Measurements from ENCODE around the gene ACKR2. TPM values are rescaled to one million over a fixed set of nuclear protein-coding genes. Genes with fewer than 3 reads are reported as not detected.
"Not testable (repeated sequence)": the region's sequence is repeated elsewhere in the genome, so short reads cannot be mapped to it uniquely, and the experiment has no call there.

Gene ACKR2
- total and polyA plus RNA-seq, 2 donors = 0.14 to 0.82 TPM

GRCh38 chr3:42875325-42876151 is 66.3 kb downstream of the ACKR2 start, which contains the start of gene CYP8B1:
Gene CYP8B1, minus strand, starts transcription at chr3:42875879. Its CDS starts 63 bp downstream, at chr3:42875816.
- no peak for DNase-seq (ENCODE audit: low read depth in 6 of 9, low spot score in 9 of 9)
- Histone ChIP-seq H3K36me3 (ENCODE audit: control insufficient read depth in 2 of 2, insufficient read depth in 2 of 2, low read length in 1 of 2) (no peaks in the 10 kb centered on the region), H3K27me3 (ENCODE audit: control insufficient read depth in 2 of 2, insufficient read depth in 1 of 2, low read length in 1 of 2) (peaks cover 2 to 16% of the 10 kb centered on the region in 2 donors), H3K9me3 (ENCODE audit: control insufficient read depth in 2 of 2, insufficient read depth in 1 of 2, low read length in 1 of 2) (no peaks in the 10 kb centered on the region), H3K4me3 (ENCODE audit: low read length in 2 of 2) (no peak within 1 kb of the TSS), H3K27ac (ENCODE audit: low read depth in 1 of 2, low read length in 1 of 2) (no peak within 1 kb of the TSS), H3K4me1 (ENCODE audit: control insufficient read depth in 2 of 2, insufficient read depth in 2 of 2, low read length in 2 of 2) (peaks cover 3% of the 10 kb centered on the region in 2 donors)
- WGBS = 93% methylated on average over 13 of the region's 13 CpGs

GRCh38 chr3:42876401-42876800 is 67.2 kb downstream of the ACKR2 start:
- Histone ChIP-seq H3K27ac (ENCODE audit: low read depth in 1 of 2, low read length in 1 of 2) (no peak overlapping the region), H3K4me3 (ENCODE audit: low read length in 2 of 2) (no peak overlapping the region), H3K4me1 (ENCODE audit: control insufficient read depth in 2 of 2, insufficient read depth in 2 of 2, low read length in 2 of 2) (peaks cover 6 to 9% of the 10 kb centered on the region in 2 donors), H3K36me3 (ENCODE audit: control insufficient read depth in 2 of 2, insufficient read depth in 2 of 2, low read length in 1 of 2) (no peaks in the 10 kb centered on the region), H3K9me3 (ENCODE audit: control insufficient read depth in 2 of 2, insufficient read depth in 1 of 2, low read length in 1 of 2) (no peaks in the 10 kb centered on the region), H3K27me3 (ENCODE audit: control insufficient read depth in 2 of 2, insufficient read depth in 1 of 2, low read length in 1 of 2) (peaks cover 2 to 20% of the 10 kb centered on the region in 2 donors)
- WGBS = 82% methylated on average over 1 of the region's 1 CpG
- no peak for DNase-seq (ENCODE audit: low read depth in 6 of 9, low spot score in 9 of 9)

- H3K4me3 ChIP-seq (ENCODE audit: low read length in 2 of 2) = no peak overlapping the region
- no peaks in the 10 kb centered on the region for H3K36me3 ChIP-seq (ENCODE audit: control insufficient read depth in 2 of 2, insufficient read depth in 2 of 2, low read length in 1 of 2)
- no peaks in the 10 kb centered on the region for H3K9me3 ChIP-seq (ENCODE audit: control insufficient read depth in 2 of 2, insufficient read depth in 1 of 2, low read length in 1 of 2)
- peaks cover 9 to 13% of the 10 kb centered on the region in 2 donors for H3K4me1 ChIP-seq (ENCODE audit: control insufficient read depth in 2 of 2, insufficient read depth in 2 of 2, low read length in 2 of 2)
- no peak overlapping the region for H3K27ac ChIP-seq (ENCODE audit: low read depth in 1 of 2, low read length in 1 of 2)
- DNase-seq (ENCODE audit: low read depth in 6 of 9, low spot score in 9 of 9) = no peak
- H3K27me3 ChIP-seq (ENCODE audit: control insufficient read depth in 2 of 2, insufficient read depth in 1 of 2, low read length in 1 of 2) = peaks cover 2 to 20% of the 10 kb centered on the region in 2 donors
- WGBS = 91% methylated on average over 7 of the region's 7 CpGs
Observed at GRCh38 chr3:42876940-42877720, 67.9 kb downstream of the ACKR2 start.

GRCh38 chr3:42877881-42878280 is 68.6 kb downstream of the ACKR2 start:
- Histone ChIP-seq H3K36me3 (ENCODE audit: control insufficient read depth in 2 of 2, insufficient read depth in 2 of 2, low read length in 1 of 2) (no peaks in the 10 kb centered on the region), H3K4me1 (ENCODE audit: control insufficient read depth in 2 of 2, insufficient read depth in 2 of 2, low read length in 2 of 2) (peaks cover 9 to 13% of the 10 kb centered on the region in 2 donors), H3K27me3 (ENCODE audit: control insufficient read depth in 2 of 2, insufficient read depth in 1 of 2, low read length in 1 of 2) (peaks cover 2 to 20% of the 10 kb centered on the region in 2 donors), H3K9me3 (ENCODE audit: control insufficient read depth in 2 of 2, insufficient read depth in 1 of 2, low read length in 1 of 2) (no peaks in the 10 kb centered on the region), H3K4me3 (ENCODE audit: low read length in 2 of 2) (no peak overlapping the region), H3K27ac (ENCODE audit: low read depth in 1 of 2, low read length in 1 of 2) (no peak overlapping the region)
- no peak for DNase-seq (ENCODE audit: low read depth in 6 of 9, low spot score in 9 of 9)
- 99% methylated on average over 2 of the region's 2 CpGs for WGBS

- H3K4me1 ChIP-seq (ENCODE audit: control insufficient read depth in 2 of 2, insufficient read depth in 2 of 2, low read length in 2 of 2) = peaks cover 9 to 13% of the 10 kb centered on the region in 2 donors
- no peak overlapping the region for H3K27ac ChIP-seq (ENCODE audit: low read depth in 1 of 2, low read length in 1 of 2)
- DNase-seq (ENCODE audit: low read depth in 6 of 9, low spot score in 9 of 9) = peak in 1 of 9 donors; percentile 8
- H3K9me3 ChIP-seq (ENCODE audit: control insufficient read depth in 2 of 2, insufficient read depth in 1 of 2, low read length in 1 of 2) = no peaks in the 10 kb centered on the region
- 85% methylated on average over 9 of the region's 9 CpGs for WGBS
- H3K27me3 ChIP-seq (ENCODE audit: control insufficient read depth in 2 of 2, insufficient read depth in 1 of 2, low read length in 1 of 2) = peaks cover 2 to 15% of the 10 kb centered on the region in 2 donors
- H3K36me3 ChIP-seq (ENCODE audit: control insufficient read depth in 2 of 2, insufficient read depth in 2 of 2, low read length in 1 of 2) = no peaks in the 10 kb centered on the region
- peak overlapping the region; percentile 55 to 71 for H3K4me3 ChIP-seq (ENCODE audit: low read length in 2 of 2)
Observed at GRCh38 chr3:42880183-42880582, 70.9 kb downstream of the ACKR2 start.

- H3K36me3 ChIP-seq (ENCODE audit: control insufficient read depth in 2 of 2, insufficient read depth in 2 of 2, low read length in 1 of 2) = no peaks in the 10 kb centered on the region
- H3K9me3 ChIP-seq (ENCODE audit: control insufficient read depth in 2 of 2, insufficient read depth in 1 of 2, low read length in 1 of 2) = no peaks in the 10 kb centered on the region
- 4% methylated on average over 61 of the region's 61 CpGs for WGBS
- peak overlapping the region; percentile 55 to 71 for H3K4me3 ChIP-seq (ENCODE audit: low read length in 2 of 2)
- H3K27ac ChIP-seq (ENCODE audit: low read depth in 1 of 2, low read length in 1 of 2) = peak overlapping the region in 1 of 2 donors; percentile 66
- peak; percentile 73 to 94 (median 80) for DNase-seq (ENCODE audit: low read depth in 6 of 9, low spot score in 9 of 9)
- peaks cover 9 to 13% of the 10 kb centered on the region in 2 donors for H3K4me1 ChIP-seq (ENCODE audit: control insufficient read depth in 2 of 2, insufficient read depth in 2 of 2, low read length in 2 of 2)
- H3K27me3 ChIP-seq (ENCODE audit: control insufficient read depth in 2 of 2, insufficient read depth in 1 of 2, low read length in 1 of 2) = peaks cover 2 to 14% of the 10 kb centered on the region in 2 donors
Observed at GRCh38 chr3:42880601-42881451, 71.6 kb downstream of the ACKR2 start.

- Histone ChIP-seq H3K27me3 (ENCODE audit: control insufficient read depth in 2 of 2, insufficient read depth in 1 of 2, low read length in 1 of 2) (peaks cover 2 to 12% of the 10 kb centered on the region in 2 donors), H3K4me1 (ENCODE audit: control insufficient read depth in 2 of 2, insufficient read depth in 2 of 2, low read length in 2 of 2) (peaks cover 9 to 13% of the 10 kb centered on the region in 2 donors)
- DNase-seq (ENCODE audit: low read depth in 6 of 9, low spot score in 9 of 9); H3K9me3 ChIP-seq (ENCODE audit: control insufficient read depth in 2 of 2, insufficient read depth in 1 of 2, low read length in 1 of 2); H3K36me3 ChIP-seq (ENCODE audit: control insufficient read depth in 2 of 2, insufficient read depth in 2 of 2, low read length in 1 of 2); H3K4me3 ChIP-seq (ENCODE audit: low read length in 2 of 2); H3K27ac ChIP-seq (ENCODE audit: low read depth in 1 of 2, low read length in 1 of 2): not testable (repeated sequence)
- WGBS = 93% methylated on average over 6 of the region's 6 CpGs
Observed at GRCh38 chr3:42883251-42883930, 74.1 kb downstream of the ACKR2 start.

- Histone ChIP-seq H3K4me1 (ENCODE audit: control insufficient read depth in 2 of 2, insufficient read depth in 2 of 2, low read length in 2 of 2) (peaks cover 9 to 13% of the 10 kb centered on the region in 2 donors), H3K9me3 (ENCODE audit: control insufficient read depth in 2 of 2, insufficient read depth in 1 of 2, low read length in 1 of 2) (no peaks in the 10 kb centered on the region), H3K4me3 (ENCODE audit: low read length in 2 of 2) (no peak overlapping the region), H3K27ac (ENCODE audit: low read depth in 1 of 2, low read length in 1 of 2) (no peak overlapping the region), H3K36me3 (ENCODE audit: control insufficient read depth in 2 of 2, insufficient read depth in 2 of 2, low read length in 1 of 2) (no peaks in the 10 kb centered on the region), H3K27me3 (ENCODE audit: control insufficient read depth in 2 of 2, insufficient read depth in 1 of 2, low read length in 1 of 2) (peaks cover 2 to 7% of the 10 kb centered on the region in 2 donors)
- WGBS = 89% methylated on average over 2 of the region's 2 CpGs
- no peak for DNase-seq (ENCODE audit: low read depth in 6 of 9, low spot score in 9 of 9)
Observed at GRCh38 chr3:42884324-42884723, 75.1 kb downstream of the ACKR2 start.

All from thymus (tissue), 11 donors.